ENCODE results near the gene GATB. TPM values are rescaled to one million over a fixed set of nuclear protein-coding genes. Genes with fewer than 3 reads are reported as not detected.

GATB gene
- total RNA-seq, 1 donor from 2014 or later, result 13.5 TPM

DNA sequence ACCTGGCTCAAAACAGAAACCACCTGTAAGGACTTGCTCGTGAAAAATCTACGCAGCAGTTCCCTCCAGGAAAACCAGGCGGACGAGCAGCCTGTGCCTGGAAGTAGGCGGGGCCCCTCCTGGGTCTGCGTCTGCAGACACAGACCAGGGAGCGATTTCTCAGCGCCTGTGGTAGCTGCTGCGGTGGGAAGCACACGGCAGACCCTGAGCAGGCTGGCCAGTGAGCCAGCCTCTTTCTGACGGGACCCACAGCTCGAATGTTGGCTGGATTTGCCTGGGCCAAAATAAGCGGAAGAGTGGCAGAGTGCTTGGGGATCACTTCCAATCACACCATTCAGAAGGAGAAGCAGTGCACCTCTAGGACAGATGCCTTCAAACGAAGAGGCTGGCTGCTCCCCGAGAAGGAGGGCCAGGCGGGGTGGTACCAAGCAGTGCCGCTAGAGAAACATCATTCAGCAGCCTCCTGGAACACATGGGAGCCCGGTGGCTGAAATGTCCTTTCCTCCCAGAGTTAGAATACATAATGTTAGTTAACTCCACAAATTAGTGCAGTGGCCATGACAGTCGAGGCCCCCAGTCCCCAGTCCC is 85.9 kb downstream of the GATB start:
- DNase-seq (ENCODE audit: low spot score), result peak; percentile 44

DNA sequence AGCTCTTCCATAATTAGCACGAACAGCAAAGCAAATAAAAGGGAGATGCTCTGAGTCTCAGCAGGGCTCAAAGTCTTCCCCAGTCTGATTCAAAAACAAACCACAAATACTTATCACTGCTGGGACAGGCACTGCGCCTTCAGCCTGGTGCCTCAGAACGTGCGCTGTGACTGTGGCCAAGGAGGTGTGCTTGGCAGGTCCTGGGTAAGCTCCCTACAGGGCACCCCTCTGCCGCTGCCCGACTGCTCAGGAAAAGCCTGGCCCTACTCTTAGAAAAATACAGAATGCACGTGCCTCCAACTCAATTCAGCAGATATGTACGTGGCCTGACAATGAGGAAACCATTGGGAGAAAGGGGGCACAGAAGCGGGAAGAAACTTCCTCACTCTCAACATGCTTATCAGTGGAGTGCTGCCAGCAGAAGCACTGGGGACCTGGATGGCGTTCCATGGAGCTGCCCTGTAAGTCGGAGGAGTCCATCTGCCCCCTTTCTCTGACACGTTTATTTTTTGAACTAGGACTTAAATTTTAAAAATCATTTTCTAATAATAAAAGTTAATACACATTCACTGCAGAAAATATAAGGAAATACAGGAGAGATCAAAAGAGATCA is 86.8 kb downstream of the GATB start:
- no peak for DNase-seq (ENCODE audit: low spot score)

DNA sequence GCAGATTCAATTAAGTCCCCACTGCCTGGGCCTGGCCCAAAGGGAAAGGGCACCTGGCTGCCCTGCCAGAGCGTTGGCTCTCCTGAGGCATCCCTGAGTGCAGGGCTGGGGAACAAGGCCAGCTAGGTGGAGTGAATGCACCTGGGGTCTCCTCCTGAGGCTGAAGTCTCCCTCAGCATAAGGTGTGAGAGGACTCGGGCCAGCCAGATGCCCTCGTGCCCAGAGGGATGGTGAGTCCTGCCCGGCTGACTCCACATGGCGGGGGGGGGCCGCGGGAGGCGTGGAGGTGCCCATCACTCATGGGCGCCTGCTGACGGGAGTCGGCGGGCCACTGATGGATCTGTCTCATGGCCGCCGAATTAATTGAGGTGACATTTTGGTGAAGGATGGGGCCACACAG is 87.8 kb downstream of the GATB start:
- DNase-seq (ENCODE audit: low spot score), result no peak

DNA sequence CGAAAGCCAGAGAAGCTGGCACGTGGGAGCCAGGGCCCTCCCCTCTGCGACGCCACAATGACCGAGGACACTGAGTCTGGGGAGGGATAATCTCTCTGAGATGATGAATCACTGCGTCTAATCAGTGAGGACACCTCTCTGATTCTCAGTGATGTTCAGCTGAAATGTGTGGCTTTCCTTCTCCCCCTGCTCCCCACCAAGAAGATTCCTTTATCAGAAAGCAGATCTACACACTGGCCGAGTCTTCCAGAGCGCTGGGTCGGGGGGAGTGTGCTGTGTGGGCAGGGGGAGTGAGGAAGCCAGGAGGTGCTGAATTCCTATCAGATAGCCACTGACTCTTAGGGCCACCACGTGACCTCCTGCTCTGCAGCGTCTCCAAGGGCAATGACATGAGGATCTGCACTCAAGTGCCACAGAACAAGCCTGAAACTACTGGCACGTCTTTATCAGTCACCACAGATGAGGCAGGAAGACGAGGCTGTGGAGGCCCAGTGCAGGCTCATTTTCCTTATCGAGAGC is 89.2 kb downstream of the GATB start:
- DNase-seq (ENCODE audit: low spot score), result no peak

DNA sequence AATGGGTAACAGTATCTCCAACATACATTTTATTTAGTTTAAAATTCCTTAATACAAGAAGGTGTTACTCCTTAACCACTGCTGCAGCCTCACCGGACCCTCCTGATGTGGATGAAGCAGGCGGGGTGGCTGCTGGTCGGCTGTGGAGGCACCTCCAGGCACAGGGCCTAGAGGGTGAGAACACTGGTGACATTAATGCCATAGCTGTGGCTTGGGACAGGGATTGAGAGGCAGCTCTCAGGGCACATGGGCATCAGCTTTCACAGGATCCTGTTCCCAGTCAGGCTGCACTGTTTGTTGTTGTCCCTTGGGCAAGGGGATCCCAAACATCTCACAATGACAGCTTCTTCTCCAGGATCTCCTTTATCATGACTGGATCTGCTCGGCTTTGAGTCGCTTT is 90.0 kb downstream of the GATB start:
- DNase-seq (ENCODE audit: low spot score), result no peak

DNA sequence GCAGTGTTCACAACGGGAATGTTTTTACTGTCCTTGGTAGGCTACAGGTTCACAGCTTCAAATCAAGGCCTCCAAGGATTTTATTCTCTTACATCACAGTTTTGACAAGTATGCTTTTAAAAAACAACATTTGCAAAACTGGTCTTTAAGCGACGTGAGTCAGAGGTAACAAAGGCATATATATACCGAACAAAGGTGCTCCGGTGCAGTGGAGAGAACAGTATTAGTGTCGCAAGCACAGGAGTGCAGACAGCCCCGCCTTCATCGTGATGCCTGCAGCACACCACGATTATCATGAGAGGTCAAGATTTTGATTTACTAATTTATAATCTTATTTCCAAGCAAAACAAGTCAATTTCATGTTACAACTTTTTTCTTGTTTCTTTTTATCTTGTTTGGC is 90.8 kb downstream of the GATB start:
- DNase-seq (ENCODE audit: low spot score), result no peak

DNA sequence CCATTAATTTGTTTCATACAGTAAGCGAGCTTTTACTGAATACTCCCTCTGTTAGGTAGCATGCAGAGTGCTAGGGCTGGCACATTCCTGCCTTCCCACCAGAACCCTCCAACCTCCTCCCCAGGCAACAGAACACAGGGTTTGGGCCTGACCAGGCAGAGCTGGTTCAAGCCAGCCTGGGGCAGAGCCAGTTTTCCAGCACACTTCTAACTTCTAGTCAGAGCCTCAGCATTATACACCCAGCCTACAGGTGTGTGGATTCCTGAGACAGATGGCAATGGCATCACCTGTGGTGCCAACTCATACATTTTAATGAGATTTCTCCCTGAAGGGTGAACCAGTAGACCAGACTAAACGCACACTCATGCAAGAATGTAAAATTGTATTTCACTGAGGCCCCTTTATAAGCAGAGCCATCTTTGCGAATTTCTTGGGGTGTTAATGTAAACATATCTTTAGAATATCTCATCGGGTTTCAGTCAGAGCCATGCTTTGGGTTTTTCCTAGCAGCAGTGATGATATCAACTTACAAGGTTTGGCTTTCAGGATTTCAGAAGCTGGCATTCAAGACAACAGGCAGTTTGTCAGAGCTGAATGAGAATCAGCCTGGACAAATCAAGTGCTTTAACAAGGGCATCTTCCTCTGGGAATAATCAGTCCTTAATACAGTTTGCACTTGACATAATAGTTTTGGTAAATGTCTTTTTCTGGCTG is 92.0 kb downstream of the GATB start:
- DNase-seq (ENCODE audit: low spot score), result no peak

DNA sequence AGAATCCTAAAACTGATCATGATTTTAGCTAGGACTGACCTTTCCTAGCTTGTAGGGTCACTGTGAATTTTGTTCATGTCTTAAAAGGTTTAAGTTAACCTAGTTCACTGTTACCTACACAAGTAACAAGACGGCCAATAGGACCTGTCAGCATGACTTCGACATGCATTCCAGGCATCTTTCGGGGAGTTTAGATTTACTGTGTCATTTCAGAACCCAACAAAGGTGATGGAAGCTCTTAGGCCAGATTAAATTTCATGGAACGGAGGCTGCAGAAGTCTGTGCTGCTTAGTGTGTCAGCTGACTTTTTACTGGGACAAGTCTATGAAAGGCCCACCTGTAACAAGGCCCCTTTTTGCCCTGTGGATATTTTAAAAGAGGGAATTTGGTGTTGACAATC is 93.1 kb downstream of the GATB start:
- no peak for DNase-seq (ENCODE audit: low spot score)

DNA sequence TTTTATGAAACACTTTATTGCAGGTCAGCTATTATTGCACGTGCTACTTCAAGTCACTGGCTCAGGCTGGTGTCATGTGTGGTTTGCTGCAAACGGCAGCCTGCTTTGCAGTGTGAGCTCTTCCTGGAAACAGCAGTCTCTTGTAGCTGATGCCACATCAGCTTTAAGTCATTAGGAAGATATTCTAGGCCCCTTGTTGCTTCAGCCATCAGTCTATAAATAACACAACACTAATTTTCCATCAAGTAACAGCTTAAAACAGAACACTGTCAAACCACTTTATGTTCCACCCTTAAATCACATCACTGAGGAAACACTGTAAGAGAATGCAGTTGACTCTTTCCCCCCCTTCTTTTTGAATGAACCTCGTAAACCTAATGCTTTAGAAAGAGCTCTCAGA is 93.8 kb downstream of the GATB start:
- DNase-seq (ENCODE audit: low spot score), result no peak

DNA sequence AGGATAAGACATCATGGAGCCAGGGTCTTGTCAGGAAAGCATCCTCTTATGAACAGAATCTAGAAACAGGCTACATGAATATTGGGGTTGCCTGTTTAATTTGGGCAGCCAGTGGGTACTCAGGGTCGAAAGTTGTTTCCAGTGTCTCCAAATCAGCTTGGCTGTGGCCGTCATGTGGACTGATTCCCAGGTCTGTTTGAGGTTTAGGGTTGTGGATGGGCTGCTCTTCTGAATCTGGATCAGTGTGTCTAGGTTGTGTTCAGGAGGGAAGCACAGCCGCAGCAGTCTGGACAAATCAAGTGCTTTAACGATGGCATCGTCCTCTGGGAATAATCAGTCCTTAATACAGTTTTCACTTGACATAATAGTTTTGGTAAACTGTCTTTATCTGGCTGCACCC is 94.3 kb downstream of the GATB start:
- DNase-seq (ENCODE audit: low spot score), result no peak

DNA sequence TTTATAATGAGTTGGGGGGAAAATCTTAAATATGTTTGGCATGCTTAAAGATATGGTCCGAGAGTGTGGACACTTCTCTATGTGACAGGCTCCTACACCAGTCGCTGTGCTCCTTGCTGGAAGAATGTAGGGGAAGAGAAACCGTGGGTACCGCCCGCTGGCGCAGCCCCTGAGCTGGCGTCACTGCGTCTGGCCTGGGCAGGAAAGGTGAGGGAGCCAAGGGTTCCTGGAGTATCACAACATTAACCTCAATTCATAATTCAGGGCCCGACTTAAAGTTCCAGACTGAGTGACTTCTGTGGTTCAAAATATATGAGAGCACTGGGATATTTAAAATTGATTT is 95.1 kb downstream of the GATB start:
- no peak for DNase-seq (ENCODE audit: low spot score)

DNA sequence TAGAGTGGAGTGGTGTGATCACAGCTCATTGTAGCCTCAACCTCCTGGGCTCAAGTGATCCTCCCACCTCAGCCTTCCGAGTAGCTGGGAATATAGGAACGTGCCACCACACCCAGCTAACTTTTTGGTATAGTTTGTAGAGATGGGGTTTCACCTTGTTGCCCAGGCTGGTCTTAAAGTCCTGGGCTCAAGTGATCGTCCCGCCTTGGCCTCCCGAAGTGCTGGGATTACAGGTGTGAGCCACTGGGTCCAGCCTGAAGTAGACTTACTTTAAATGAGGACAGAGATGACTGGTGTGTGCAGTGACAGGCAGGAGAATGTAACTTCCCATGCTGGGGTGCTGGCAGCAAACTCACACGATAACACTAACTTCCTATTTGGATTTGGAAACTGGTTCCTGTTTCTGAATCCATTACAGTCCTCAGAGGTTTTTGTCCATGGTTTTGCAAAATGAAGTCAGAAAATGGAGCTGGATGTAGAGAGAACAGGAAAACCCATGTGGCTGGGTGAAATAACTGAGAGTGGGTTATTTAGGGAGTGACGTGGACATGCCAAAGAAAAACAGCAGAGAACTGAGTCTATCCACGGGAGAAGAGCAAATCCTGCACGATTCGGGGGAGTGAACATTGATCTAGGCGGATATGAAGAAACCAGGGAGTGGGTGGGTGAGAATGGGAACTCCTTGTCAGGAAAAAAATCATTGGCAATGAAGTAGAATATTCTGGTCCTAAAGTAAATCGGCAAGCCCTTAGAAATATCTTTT is 95.6 kb downstream of the GATB start:
- DNase-seq (ENCODE audit: low spot score), result no peak

DNA sequence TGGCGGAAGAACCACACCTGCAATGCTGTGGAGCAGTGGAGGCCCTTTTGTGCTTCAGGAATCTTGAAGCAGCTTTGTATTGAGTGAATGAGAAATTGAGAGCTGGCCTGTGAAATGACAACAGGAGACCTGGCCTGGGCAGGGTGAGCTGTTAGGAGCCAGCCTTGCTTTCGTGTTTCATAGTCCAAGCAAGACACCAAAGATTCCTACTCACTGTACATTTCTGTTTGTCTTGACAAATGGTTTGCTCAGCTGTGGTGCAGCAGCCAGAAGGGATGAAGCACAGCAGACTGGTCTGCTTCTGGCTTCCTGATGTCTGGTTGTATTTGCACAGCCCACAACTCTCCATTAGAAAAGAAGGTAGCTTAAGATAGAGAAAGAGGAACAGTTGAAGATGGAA is 96.5 kb downstream of the GATB start:
- no peak for DNase-seq (ENCODE audit: low spot score)

DNA sequence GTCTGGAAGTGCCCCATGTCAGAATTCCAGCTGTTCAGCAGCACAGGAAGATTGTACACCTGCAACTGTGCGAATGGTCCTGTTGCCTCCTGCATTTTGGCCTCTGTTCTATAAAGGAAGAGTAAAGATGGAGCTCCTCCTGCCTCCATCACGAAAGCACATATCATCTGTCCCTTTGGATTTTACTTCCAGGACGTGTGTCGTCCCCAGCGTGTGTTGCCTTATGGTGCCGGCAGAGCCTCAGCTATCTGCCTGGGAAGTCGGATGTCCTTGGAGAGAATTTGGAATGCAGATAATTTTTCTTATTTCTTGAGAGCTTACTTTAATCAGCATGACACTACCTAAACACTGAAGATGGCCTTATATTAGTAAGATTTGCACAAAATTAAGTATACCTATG is 97.7 kb downstream of the GATB start:
- no peak for DNase-seq (ENCODE audit: low spot score)

DNA sequence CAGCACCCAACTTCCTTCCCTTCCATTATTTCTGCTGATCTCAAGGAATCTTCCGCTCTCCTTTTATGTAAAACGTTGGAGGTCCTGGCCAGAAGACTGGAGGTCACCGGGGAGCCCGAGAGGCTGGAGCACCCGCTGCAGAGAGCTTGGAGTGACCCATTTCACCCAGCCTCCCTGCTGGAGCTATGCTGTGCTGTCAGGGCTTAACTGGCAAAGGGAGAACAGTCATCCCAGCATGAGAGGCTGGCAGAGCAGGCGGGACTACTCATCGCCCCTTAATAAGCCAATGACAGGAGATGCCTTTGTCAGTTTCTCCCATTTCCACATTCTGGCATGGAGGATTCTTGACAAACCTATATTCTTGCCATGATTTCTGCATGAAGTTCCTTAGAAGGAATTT is 98.9 kb downstream of the GATB start:
- DNase-seq (ENCODE audit: low spot score), result no peak

DNA sequence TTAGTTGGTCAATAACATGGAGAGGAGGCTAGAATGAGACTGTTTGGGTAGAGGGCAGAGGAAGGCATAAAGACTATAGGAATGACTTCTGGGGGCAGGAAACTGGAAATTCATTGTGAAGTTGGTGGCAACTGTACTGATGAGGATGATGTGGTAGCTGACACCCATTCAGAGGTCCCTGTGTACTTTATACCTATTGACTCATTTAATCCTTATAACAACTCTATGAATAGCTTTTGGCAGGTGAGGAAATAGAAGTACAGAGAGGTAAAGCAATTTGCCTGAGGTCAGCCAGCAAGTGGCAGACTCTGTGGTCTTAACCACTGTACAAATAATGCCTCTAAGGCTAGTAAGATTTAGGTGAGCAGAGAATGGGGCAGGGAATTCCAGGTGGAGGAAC is 100.1 kb downstream of the GATB start:
- DNase-seq (ENCODE audit: low spot score), result no peak

DNA sequence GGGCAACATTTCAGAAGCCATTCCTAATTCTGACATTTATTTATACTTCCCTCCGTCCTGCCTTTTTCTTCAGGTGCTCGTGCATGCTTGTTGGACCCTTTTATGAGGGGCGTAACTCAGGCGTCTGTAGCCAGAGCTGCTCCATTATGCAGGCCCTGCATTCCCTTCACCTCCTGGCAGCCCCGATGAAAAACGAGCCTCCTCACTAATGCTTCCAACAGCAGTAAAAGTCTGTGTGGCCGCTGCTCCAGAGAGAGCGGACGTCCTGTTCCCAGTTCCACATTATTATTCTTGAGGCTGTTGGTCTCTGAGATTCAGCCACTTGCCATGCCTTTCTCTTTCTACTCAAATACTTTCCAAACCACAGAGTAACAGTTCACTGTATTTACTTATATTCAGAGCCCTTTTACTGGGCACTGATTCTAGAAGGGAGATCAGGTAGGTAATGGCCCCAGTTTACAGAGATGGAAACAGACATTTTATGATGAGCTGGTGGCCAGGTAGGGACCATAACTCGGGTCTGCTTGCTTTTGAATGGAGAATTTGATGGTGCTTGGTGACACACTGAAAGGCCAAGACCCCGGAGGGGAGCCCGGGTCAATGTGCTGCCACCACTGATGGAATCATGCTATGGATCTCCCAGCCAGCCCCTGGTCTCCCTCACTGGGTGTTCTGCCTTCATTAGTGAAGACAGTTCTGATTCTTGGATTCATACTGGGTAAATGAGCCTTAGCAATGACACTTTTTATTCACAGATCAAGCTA is 101.0 kb downstream of the GATB start:
- DNase-seq (ENCODE audit: low spot score), result no peak

DNA sequence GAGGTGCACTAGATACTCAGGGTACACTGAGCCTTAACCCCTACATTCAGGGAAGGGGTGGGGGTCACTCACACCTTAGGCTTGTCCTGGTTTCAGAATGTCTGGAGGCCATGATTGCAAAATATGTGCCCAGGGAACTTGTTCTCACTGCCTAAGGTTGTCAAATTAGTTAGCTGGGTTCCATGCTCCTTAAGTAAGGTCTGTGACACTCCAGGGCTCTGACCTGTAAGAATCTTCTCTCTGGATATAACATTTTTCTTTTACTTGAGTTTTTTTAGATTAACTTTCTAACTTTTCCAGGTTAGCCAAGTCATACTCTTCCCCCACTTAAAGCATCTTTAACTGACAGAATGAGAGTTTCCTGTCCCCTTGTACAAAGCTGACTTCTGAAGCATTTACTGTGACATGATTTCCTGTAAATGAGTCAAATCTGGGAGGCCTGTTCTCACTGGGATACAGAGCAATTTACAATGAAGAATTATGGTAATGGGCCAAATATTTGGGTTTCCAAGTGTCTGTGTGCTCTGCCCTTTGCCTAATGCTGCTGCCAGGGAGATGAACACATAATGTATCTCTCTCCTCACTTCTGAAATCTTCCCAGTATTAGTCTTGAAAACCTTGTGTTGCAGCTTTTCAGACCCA is 101.7 kb downstream of the GATB start:
- no peak for DNase-seq (ENCODE audit: low spot score)

DNA sequence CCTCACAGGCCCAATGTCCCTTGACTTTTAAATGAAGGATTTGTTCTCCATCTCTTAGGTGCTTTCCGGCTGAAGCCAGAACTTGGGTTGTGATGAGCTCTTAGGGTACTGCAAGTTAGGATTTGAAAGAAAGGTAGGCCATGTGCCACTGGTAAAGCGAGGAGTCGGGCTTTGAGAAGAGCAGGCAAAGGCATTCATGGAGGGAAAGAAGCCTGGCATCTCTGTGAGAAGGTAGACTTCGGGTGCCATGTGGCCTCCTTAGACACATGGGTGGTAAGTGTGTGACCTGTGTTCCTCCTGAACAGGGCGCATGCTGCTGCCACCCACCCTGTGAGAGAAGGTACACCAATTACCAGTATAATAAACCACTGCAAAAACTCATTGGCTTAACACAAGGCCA is 102.9 kb downstream of the GATB start:
- no peak for DNase-seq (ENCODE audit: low spot score)

DNA sequence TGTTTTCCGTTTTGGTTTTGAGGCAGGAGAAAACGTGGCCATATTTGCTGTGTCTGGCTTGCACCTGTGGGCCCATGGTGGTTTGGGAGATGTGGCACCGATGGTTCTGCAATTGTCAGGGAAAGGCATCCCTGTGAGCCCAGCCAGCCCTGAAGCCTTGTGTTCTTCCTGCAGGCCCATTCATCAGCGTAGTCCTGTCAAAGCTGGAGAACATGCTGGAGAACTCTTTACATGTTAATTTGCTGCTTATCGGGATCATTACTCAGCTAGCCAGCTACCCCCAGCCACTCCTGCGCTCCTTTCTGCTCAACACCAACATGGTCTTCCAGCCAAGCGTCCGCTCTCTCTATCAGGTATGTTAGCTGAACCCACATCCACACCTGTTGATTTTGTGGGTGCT is 104.7 kb downstream of the GATB start:
- no peak for DNase-seq (ENCODE audit: low spot score)

DNA sequence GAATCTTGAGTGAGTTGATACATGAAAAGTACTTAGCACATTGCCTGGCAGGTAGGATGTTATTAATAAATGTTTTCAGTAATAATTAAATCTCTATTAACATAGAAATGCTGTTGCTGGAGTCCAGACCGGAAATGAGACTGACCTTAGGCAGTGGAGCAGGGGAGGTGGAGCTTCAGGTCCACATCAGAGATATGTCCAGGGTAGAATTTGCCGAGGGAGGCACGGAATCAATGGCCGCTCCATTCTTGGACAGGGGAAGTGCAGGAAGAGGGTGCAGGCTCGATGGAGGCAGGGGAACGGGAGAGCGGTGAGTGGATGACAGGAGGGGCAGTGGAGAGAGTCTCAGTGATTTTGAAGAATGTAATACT is 107.3 kb downstream of the GATB start:
- DNase-seq (ENCODE audit: low spot score), result no peak

All from mucosa of gallbladder (tissue), 1 donor.